ENCODE results near the gene UNC13D. TPM values are rescaled to one million over a fixed set of nuclear protein-coding genes. Genes with fewer than 3 reads are reported as not detected.

Gene UNC13D
- polyA plus RNA-seq, 1 experiment, result 0.16 TPM

DNA sequence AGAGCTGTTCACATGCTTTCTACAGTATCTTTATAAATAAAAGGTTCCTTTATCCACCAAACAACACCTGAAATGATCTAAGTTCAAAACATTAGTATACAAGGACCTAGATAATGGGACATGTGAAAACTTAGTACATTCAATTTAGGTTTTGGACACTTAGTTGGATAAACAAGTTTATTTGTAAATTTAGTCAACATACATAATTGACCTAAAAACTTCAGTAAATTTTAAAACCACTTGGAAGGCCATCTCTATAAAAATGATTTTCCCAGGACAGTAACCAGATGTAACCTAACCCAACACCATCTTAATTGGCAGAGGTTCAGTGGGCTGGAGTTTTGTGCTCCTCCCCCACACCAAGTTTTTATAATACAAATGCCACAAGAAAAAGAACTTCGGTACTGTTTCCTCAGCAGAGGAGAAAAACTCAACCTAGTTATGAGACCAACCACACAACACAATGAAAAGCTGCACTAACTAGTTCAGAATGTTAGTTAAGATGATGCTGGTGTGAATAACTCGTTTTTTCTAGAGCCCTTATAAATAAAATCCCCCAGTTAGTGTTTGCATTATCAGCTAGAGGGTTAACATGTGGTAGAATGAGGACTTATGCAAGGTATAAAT, 66.8 kb downstream of the UNC13D start:
- no peaks in the 10 kb centered on the region for H3K27me3 ChIP-seq (ENCODE audit: control insufficient read depth, insufficient read depth, low read length)
- no peak for DNase-seq (ENCODE audit: low read depth, low spot score)
- peak overlapping the region; percentile 90 for H3K4me3 ChIP-seq (ENCODE audit: low read depth, low read length)
- H3K9me3 ChIP-seq (ENCODE audit: control insufficient read depth, insufficient read depth, low read length), result no peaks in the 10 kb centered on the region; the same call in 1 of the 2 replicates
- no peak overlapping the region for H3K27ac ChIP-seq (ENCODE audit: low read depth, low read length)
- CTCF ChIA-PET, result interaction anchor here (1.1 to 2.1 kb wide), 2 partner anchors 13 to 145 kb away, joined by 4 to 8 read pairs; partner anchors contain the start of genes GALK1 and SMIM5
- POLR2A ChIA-PET, result interaction anchor here (2.1 to 4.1 kb wide), 3 partner anchors 12 to 50 kb away, joined by 9 to 22 read pairs (median 9); partner anchors contain the start of gene GALK1
- no peak for TF ChIP-seq CTCF (IDR thresholded peaks at IDR 0.05; ENCODE audit: low read depth, low read length)

Other genes with a start within 250 kb of the UNC13D start
- not detected in 2 replicates for gene SMIM5, start 211.0 kb downstream of the UNC13D start, polyA plus RNA-seq (2011; rRNA removed)
- gene RECQL5, start 177.2 kb downstream of the UNC13D start, polyA plus RNA-seq (2011; rRNA removed), result 9.3 and 11.9 TPM in 2 replicates
- 74.2 and 75.4 TPM in 2 replicates for gene SAP30BP, start 177.1 kb downstream of the UNC13D start, polyA plus RNA-seq (2011; rRNA removed)
- 0.21 and 0.31 TPM in 2 replicates for gene ITGB4, start 122.9 kb downstream of the UNC13D start, polyA plus RNA-seq (2011; rRNA removed)
- gene GALK1, start 79.2 kb downstream of the UNC13D start, polyA plus RNA-seq (2011; rRNA removed), result 12.4 and 16.8 TPM in 2 replicates
- 11.1 and 11.4 TPM in 2 replicates for gene UNK, start 59.6 kb downstream of the UNC13D start, polyA plus RNA-seq (2011; rRNA removed)
- gene WBP2, start 10.9 kb upstream of the UNC13D start, polyA plus RNA-seq (2011; rRNA removed), result 33.3 and 35.3 TPM in 2 replicates
- gene TRIM47, start 34.2 kb upstream of the UNC13D start, polyA plus RNA-seq (2011; rRNA removed), result 5.7 and 9.2 TPM in 2 replicates
- gene TRIM65, start 52.5 kb upstream of the UNC13D start, polyA plus RNA-seq (2011; rRNA removed), result 6.5 and 8.7 TPM in 2 replicates
- gene MRPL38, start 60.5 kb upstream of the UNC13D start, polyA plus RNA-seq (2011; rRNA removed), result 16.6 and 21.9 TPM in 2 replicates
- 2.5 and 4.0 TPM in 2 replicates for gene FBF1, start 96.6 kb upstream of the UNC13D start, polyA plus RNA-seq (2011; rRNA removed)
- gene ACOX1, start 134.8 kb upstream of the UNC13D start, polyA plus RNA-seq (2011; rRNA removed), result 30.7 and 32.8 TPM in 2 replicates
- 9.1 and 11.5 TPM in 2 replicates for gene TEN1, start 134.8 kb upstream of the UNC13D start, polyA plus RNA-seq (2011; rRNA removed)
- 2.7 and 2.9 TPM in 2 replicates for gene CDK3, start 156.5 kb upstream of the UNC13D start, polyA plus RNA-seq (2011; rRNA removed)
- not detected in 2 replicates for gene EVPL, start 182.9 kb upstream of the UNC13D start, polyA plus RNA-seq (2011; rRNA removed)
- gene SRP68, start 228.1 kb upstream of the UNC13D start, polyA plus RNA-seq (2011; rRNA removed), result 82.9 and 101 TPM in 2 replicates
- gene GALR2, start 230.4 kb upstream of the UNC13D start, polyA plus RNA-seq (2011; rRNA removed), result 0.06 TPM in 1 of 2 replicates, not detected in the other
- not detected in 2 replicates for gene ZACN, start 234.8 kb upstream of the UNC13D start, polyA plus RNA-seq (2011; rRNA removed)